DMS114 treated with DMSO at 0.1 percent for 48 hours (cell line): ENCODE measurements around the gene KIF1B.
"Not testable (repeated sequence)": the region's sequence is repeated elsewhere in the genome, so short reads cannot be mapped to it uniquely, and the experiment has no call there.

Source experiments
- DNase-seq: peaks from one replicate; lab custom pipeline; 2025; ENCODE audit not compliant: unreplicated experiment; lab: John Stamatoyannopoulos, UW

Gene KIF1B

GRCh38 chr1:10425826-10426534 is 215.6 kb downstream of the KIF1B start:
- not testable (repeated sequence) for DNase-seq

- not testable (repeated sequence) for DNase-seq
Observed at GRCh38 chr1:10426535-10426848, 216.1 kb downstream of the KIF1B start.

- DNase-seq, result no peak
Observed at GRCh38 chr1:10428984-10429383, 218.6 kb downstream of the KIF1B start.

GRCh38 chr1:10429868-10430215 is 219.5 kb downstream of the KIF1B start:
- no peak for DNase-seq

- DNase-seq, result peak; percentile 84
Observed at GRCh38 chr1:10430216-10431069, 220.1 kb downstream of the KIF1B start, which contains the start of gene CENPS. Gene CENPS (plus strand): TSS chr1:10430433. CDS start chr1:10430518, 85 bp downstream.
